SU-DHL-6 (cell line): ENCODE data around the gene HOXC11.

Experiments used
- H2AFZ ChIP-seq: fragments of 200-600 bp; sonication (generic); 2 replicates; pipeline ENCODE4 v1.6.1; 2014; ENCODE audit warnings: low read depth, mild to moderate bottlenecking, moderate library complexity, mixed read lengths, antibody characterized with exemption, low read length; ENCODE audit not compliant: severe bottlenecking
- H3F3A ChIP-seq: fragments of 200-600 bp; shearing (Covaris generic); 2 replicates; pipeline ENCODE4 v1.6.0; 2016; ENCODE audit warnings: antibody characterized with exemption, mild to moderate bottlenecking; ENCODE audit not compliant: insufficient read depth
- H3K27ac ChIP-seq: fragments of 200-600 bp; sonication (generic); 2 replicates; pipeline ENCODE4 v1.5.1; 2016; ENCODE audit warnings: low read depth, mild to moderate bottlenecking, low read length, moderate library complexity, mixed read lengths
- H3K27me3 ChIP-seq: fragments of 200-600 bp; sonication (generic), shearing (Covaris generic); 2 replicates; pipeline ENCODE4 v1.6.0; 2014; ENCODE audit warnings: mild to moderate bottlenecking, low read length
- H3K36me3 ChIP-seq: fragments of 200-600 bp; sonication (generic); 2 replicates; pipeline ENCODE4 v1.6.1; 2014; ENCODE audit warnings: mild to moderate bottlenecking, low read length, mixed read lengths
- H3K4me2 ChIP-seq: fragments of 300-600, 200-600 bp; shearing (Covaris generic), sonication (generic); 2 replicates; pipeline ENCODE4 v1.6.0; 2014; ENCODE audit warnings: low read length, low read depth, mild to moderate bottlenecking; ENCODE audit not compliant: poor library complexity, severe bottlenecking
- H3K4me3 ChIP-seq: fragments of 200-600 bp; sonication (generic); 2 replicates; pipeline ENCODE4 v1.5.1; 2014; ENCODE audit warnings: antibody characterized with exemption, low read length, mild to moderate bottlenecking, mixed read lengths; ENCODE audit not compliant: insufficient read depth, poor library complexity, severe bottlenecking
- H3K79me2 ChIP-seq: fragments of 200-600 bp; sonication (generic); 2 replicates; pipeline ENCODE4 v1.6.1; 2014; ENCODE audit warnings: mild to moderate bottlenecking, low read length, moderate library complexity; ENCODE audit not compliant: insufficient read depth
- H3K9ac ChIP-seq: fragments of 200-600 bp; sonication (generic); 2 replicates; pipeline ENCODE4 v1.7.0; 2014; ENCODE audit warnings: mild to moderate bottlenecking, low read length
- H3K9me2 ChIP-seq: fragments of 200-600 bp; sonication (generic); replicated peaks from 2 replicates; pipeline ENCODE4 v1.6.1; 2014; ENCODE audit warnings: low read length; ENCODE audit not compliant: insufficient read depth
- H3K9me3 ChIP-seq: fragments of 200-600 bp; sonication (generic); 2 replicates; pipeline ENCODE4 v1.6.1; 2014; ENCODE audit warnings: low read length, mixed read lengths; ENCODE audit not compliant: insufficient read depth
- H4K20me1 ChIP-seq: fragments of 200-600 bp; sonication (generic); 2 replicates; pipeline ENCODE4 v1.6.1; 2014; ENCODE audit warnings: low read depth, mild to moderate bottlenecking, antibody characterized with exemption, low read length, moderate library complexity, mixed read lengths
- CTCF ChIP-seq: fragments of 200-600 bp; sonication (generic); IDR thresholded peaks from one replicate; pipeline ENCODE4 v1.5.1; 2017; ENCODE audit warnings: antibody characterized with exemption, mild to moderate bottlenecking, low read length, moderate library complexity; ENCODE audit not compliant: insufficient read depth, poor library complexity, severe bottlenecking
- EZH2phosphoT487 ChIP-seq: fragments of 200-600 bp; sonication (generic), shearing (Covaris generic); conservative IDR thresholded peaks from 2 replicates; pipeline ENCODE4 v1.6.1; 2018; ENCODE audit warnings: mild to moderate bottlenecking, antibody characterized with exemption, low read length, moderate library complexity, mixed read lengths

The HOXC11 gene

GRCh38 chr12:54015018-54015931 lies 42.3 kb downstream of the HOXC11 start:
- Histone ChIP-seq H3K79me2 (no peaks in the 10 kb centered on the region), H3K27me3 (0 out of 2 replicates have a peak, but pooled peaks cover 6% of the 10 kb centered on the region), H3K27ac (no peak overlapping the region), H3K9me3 (no peaks in the 10 kb centered on the region), H4K20me1 (no peaks in the 10 kb centered on the region), H2AFZ (no peak overlapping the region), H3K9me2 (no peaks in the 10 kb centered on the region), H3F3A (peaks cover 4% of the 10 kb centered on the region; the same call in 1 of the 2 replicates), H3K4me3 (no peak overlapping the region), H3K4me2 (no peak overlapping the region), H3K9ac (no peak overlapping the region), H3K36me3 (no peaks in the 10 kb centered on the region)
- no peak for TF ChIP-seq EZH2phosphoT487
- no peak for TF ChIP-seq CTCF

- H3K79me2 ChIP-seq: no peaks in the 10 kb centered on the region
- no peaks in the 10 kb centered on the region for H3K36me3 ChIP-seq
- no peak overlapping the region for H3K4me3 ChIP-seq
- no peaks in the 10 kb centered on the region for H4K20me1 ChIP-seq
- H3K9me3 ChIP-seq: no peaks in the 10 kb centered on the region
- no peak overlapping the region for H3K9ac ChIP-seq
- no peak overlapping the region for H3K4me2 ChIP-seq
- no peak overlapping the region for H3K27ac ChIP-seq
- no peak for TF ChIP-seq CTCF
- TF ChIP-seq EZH2phosphoT487: no peak
- no peaks in the 10 kb centered on the region for H3K9me2 ChIP-seq
- H2AFZ ChIP-seq: no peak overlapping the region
- peaks cover 4% of the 10 kb centered on the region; the same call in 1 of the 2 replicates for H3F3A ChIP-seq
- H3K27me3 ChIP-seq: 0 out of 2 replicates have a peak, but pooled peaks cover 6% of the 10 kb centered on the region
Measured at GRCh38 chr12:54016051-54016450, 43.1 kb downstream of the HOXC11 start.

GRCh38 chr12:54016478-54016964 lies 43.6 kb downstream of the HOXC11 start:
- no peak overlapping the region for H2AFZ ChIP-seq
- H3K79me2 ChIP-seq: no peaks in the 10 kb centered on the region
- H3K9me3 ChIP-seq: no peaks in the 10 kb centered on the region
- H3K36me3 ChIP-seq: no peaks in the 10 kb centered on the region
- H4K20me1 ChIP-seq: no peaks in the 10 kb centered on the region
- no peak overlapping the region for H3K4me3 ChIP-seq
- H3K27me3 ChIP-seq: 0 out of 2 replicates have a peak, but pooled peaks cover 6% of the 10 kb centered on the region
- no peaks in the 10 kb centered on the region for H3K9me2 ChIP-seq
- H3F3A ChIP-seq: peaks cover 4% of the 10 kb centered on the region; the same call in 1 of the 2 replicates
- no peak overlapping the region for H3K4me2 ChIP-seq
- no peak for TF ChIP-seq EZH2phosphoT487
- no peak for TF ChIP-seq CTCF
- H3K27ac ChIP-seq: no peak overlapping the region
- no peak overlapping the region for H3K9ac ChIP-seq
